Gastrocnemius medialis (tissue), 4 donors: ENCODE data around the gene TTLL8. TPM values are rescaled to one million over a fixed set of nuclear protein-coding genes. Genes with fewer than 3 reads are reported as not detected.
A peak's percentile ranks its signal among the peaks of the same experiment; 100 is the strongest.
"Not testable (repeated sequence)": the region's sequence is repeated elsewhere in the genome, so short reads cannot be mapped to it uniquely, and the experiment has no call there.

ENCODE experiments used
- ATAC-seq, 2 donors: fragments of 150-250 bp; one replicate each; pipeline ENCODE4 v1.9.1; 2016
- DNase-seq, 2 donors: peaks; one replicate each; pipeline ENCODE4 v3.0.0-alpha.2; 2019
- H3K27ac ChIP-seq, 4 donors: fragments of 200-600 bp; sonication (generic); 1 replicate in 1 of 4; 2 replicates in 3 of 4; pipeline ENCODE4 v1.5.1; 2016 to 2018; ENCODE audit warnings: mild to moderate bottlenecking in 2 of 4, moderate library complexity in 1 of 4
- H3K27me3 ChIP-seq, 3 donors: fragments of 200-600 bp; sonication (generic) in 2 of 3; 1 replicate in 1 of 3; 2 replicates in 2 of 3; pipeline versions ENCODE4 v1.5.1 to v1.6.0; 2016 to 2019; ENCODE audit warnings: mild to moderate bottlenecking in 1 of 3, moderate library complexity in 1 of 3
- H3K36me3 ChIP-seq, 2 donors: fragments of 200-600 bp; sonication (generic) in 1 of 2; one replicate each; pipeline ENCODE4 v1.5.1; 2017 to 2018
- H3K4me1 ChIP-seq, 2 donors: fragments of 200-600 bp; sonication (generic) in 1 of 2; one replicate each; pipeline ENCODE4 v1.5.1; 2016 to 2017; ENCODE audit warnings: mild to moderate bottlenecking in 2 of 2
- H3K4me3 ChIP-seq, 4 donors: fragments of 200-600 bp; sonication (generic) in 3 of 4; 1 replicate in 1 of 4; 2 replicates in 3 of 4; pipeline ENCODE4 v1.5.1; 2016 to 2019; ENCODE audit warnings: mild to moderate bottlenecking in 2 of 4
- H3K9me3 ChIP-seq, 3 donors: fragments of 200-600 bp; sonication (generic) in 2 of 3; 1 replicate in 1 of 3; 2 replicates in 2 of 3; pipeline ENCODE4 v1.5.1; 2016 to 2019
- CTCF ChIP-seq, 5 experiments: fragments of 450-650 bp in 3 of 5; fragments of 200-600 bp in 2 of 5; sonication (generic) in 2 of 5; IDR thresholded peaks in 4 of 5; conservative IDR thresholded peaks in 1 of 5; 1 replicate in 4 of 5; 2 replicates in 1 of 5; pipeline ENCODE4 v1.5.1; 2016 to 2019; ENCODE audit warnings: antibody characterized with exemption in 5 of 5, mild to moderate bottlenecking in 3 of 5, moderate library complexity in 3 of 5
- POLR2A ChIP-seq, 2 donors: fragments of 450-650 bp; IDR thresholded peaks; one replicate each; pipeline ENCODE4 v1.6.1; 2017; ENCODE audit warnings: antibody characterized with exemption in 2 of 2, mild to moderate bottlenecking in 2 of 2, moderate library complexity in 2 of 2
- in situ Hi-C, 4 donors: fragments of 200-750 bp; cut with MboI; loops; one replicate each; pipeline versions ENCODE4 v1.15.0 to v1.8.0; 2017; ENCODE audit warnings: low sequenced_read_pairs in 4 of 4
- intact Hi-C: fragments of 100-400 bp; cut with DNase I; formaldehyde crosslinking; loops from one replicate; pipeline ENCODE4 v1.15.1; 2023; ENCODE audit warnings: low total_unique reads
- total RNA-seq, 4 donors: library from RNA; depleted of rRNA; stranded (reverse); fragments of >200 nt; gene quantifications; one replicate each; pipeline versions ENCODE4 v1.1.0 to v1.2.3, GENCODE V29; 2016

The TTLL8 gene
- total RNA-seq, 4 donors from 2014 or later, result not detected

- Histone ChIP-seq H3K4me3 (no peak overlapping the region), H3K4me1 (peaks cover 0 to 4% of the 10 kb centered on the region in 2 donors), H3K36me3 (no peaks in the 10 kb centered on the region), H3K27ac (no peak overlapping the region), H3K27me3 (no peaks in the 10 kb centered on the region), H3K9me3 (no peaks in the 10 kb centered on the region)
- intact Hi-C loops (loop anchor here (1.0 to 5.0 kb wide), 2 partner anchors 39 to 63 kb away; no protein-coding TSS in a partner anchor), in situ Hi-C loops (loop anchor here in 1 of 4 donors (5.0 kb wide), 1 partner anchor 61 kb away; no protein-coding TSS in a partner anchor)
- ATAC-seq (peak; percentile 87 to 92), DNase-seq (peak in 1 of 2 donors; percentile 62)
- TF ChIP-seq CTCF (IDR thresholded peaks at IDR 0.05 in 4 of 5, conservative IDR thresholded peaks at IDR 0.05 in 1 of 5) (peak; percentile 70 to 89 (median 85)), POLR2A (IDR thresholded peaks at IDR 0.05) (no peak)
Measured at GRCh38 chr22:49992921-49993648, 65.0 kb downstream of the TTLL8 start.

GRCh38 chr22:49991907-49992533 lies 66.1 kb downstream of the TTLL8 start:
- Histone ChIP-seq H3K4me3 (no peak overlapping the region), H3K36me3 (no peaks in the 10 kb centered on the region), H3K27ac (no peak overlapping the region), H3K4me1 (peaks cover 0 to 4% of the 10 kb centered on the region in 2 donors), H3K27me3 (no peaks in the 10 kb centered on the region), H3K9me3 (no peaks in the 10 kb centered on the region)
- intact Hi-C loops (loop anchor here (5.0 kb wide), 1 partner anchor 40 kb away; no protein-coding TSS in a partner anchor), in situ Hi-C loops (loop anchor here in 1 of 4 donors (5.0 kb wide), 1 partner anchor 60 kb away; no protein-coding TSS in a partner anchor)
- TF ChIP-seq CTCF (IDR thresholded peaks at IDR 0.05 in 4 of 5, conservative IDR thresholded peaks at IDR 0.05 in 1 of 5) (no peak), POLR2A (IDR thresholded peaks at IDR 0.05) (no peak)
- DNase-seq, result peak in 1 of 2 donors; percentile 0
- ATAC-seq, result no peak

- H3K4me1 ChIP-seq, result peaks cover 0 to 4% of the 10 kb centered on the region in 2 donors
- in situ Hi-C loops (loop anchor here in 1 of 4 donors (5.0 kb wide), 1 partner anchor 59 kb away; no protein-coding TSS in a partner anchor), intact Hi-C loops (loop anchor here (5.0 kb wide), 1 partner anchor 41 kb away; no protein-coding TSS in a partner anchor)
- H3K4me3 ChIP-seq, result no peak overlapping the region
- no peaks in the 10 kb centered on the region for H3K36me3 ChIP-seq
- no peaks in the 10 kb centered on the region for H3K27me3 ChIP-seq
- no peak for ATAC-seq
- no peak overlapping the region for H3K27ac ChIP-seq
- no peaks in the 10 kb centered on the region for H3K9me3 ChIP-seq
- no peak for TF ChIP-seq POLR2A (IDR thresholded peaks at IDR 0.05)
- TF ChIP-seq CTCF (IDR thresholded peaks at IDR 0.05 in 4 of 5, conservative IDR thresholded peaks at IDR 0.05 in 1 of 5), result no peak
- DNase-seq, result no peak
Measured at GRCh38 chr22:49991167-49991566, 66.9 kb downstream of the TTLL8 start.

- ATAC-seq, H3K27me3 ChIP-seq, H3K9me3 ChIP-seq, H3K27ac ChIP-seq, H3K36me3 ChIP-seq, H3K4me3 ChIP-seq, DNase-seq, H3K4me1 ChIP-seq: not testable (repeated sequence)
- intact Hi-C loops (loop anchor here (5.0 kb wide), 1 partner anchor 42 kb away; no protein-coding TSS in a partner anchor), in situ Hi-C loops (loop anchor here in 3 of 4 donors (5.0 to 10.0 kb wide), 2 partner anchors 55 to 58 kb away; no protein-coding TSS in a partner anchor)
Measured at GRCh38 chr22:49989826-49990225, 68.3 kb downstream of the TTLL8 start.

- H3K9me3 ChIP-seq, result no peaks in the 10 kb centered on the region
- H3K27ac ChIP-seq, result no peak overlapping the region
- in situ Hi-C loops, result loop anchor here in 2 of 4 donors (5.0 to 10.0 kb wide), 2 partner anchors 52 to 54 kb away; no protein-coding TSS in a partner anchor
- intact Hi-C loops, result no loop called here
- no peaks in the 10 kb centered on the region for H3K36me3 ChIP-seq
- TF ChIP-seq CTCF (IDR thresholded peaks at IDR 0.05 in 4 of 5, conservative IDR thresholded peaks at IDR 0.05 in 1 of 5) (no peak), POLR2A (IDR thresholded peaks at IDR 0.05) (no peak)
- H3K27me3 ChIP-seq, result peaks cover 10 to 31% (median 26%) of the 10 kb centered on the region in 3 donors
- peaks cover 0 to 4% of the 10 kb centered on the region in 2 donors for H3K4me1 ChIP-seq
- no peak overlapping the region for H3K4me3 ChIP-seq
- no peak for DNase-seq
- ATAC-seq, result no peak
Measured at GRCh38 chr22:49986325-49986724, 71.8 kb downstream of the TTLL8 start.
